Omental fat pad (tissue), 4 donors: Measurements from ENCODE around the gene SEMA3C. TPM values are rescaled to one million over a fixed set of nuclear protein-coding genes. Genes with fewer than 3 reads are reported as not detected.

Source experiments
- ATAC-seq: fragments of 150-250 bp; one replicate; pipeline ENCODE4 v1.9.1; 2016; ENCODE audit warnings: mild to moderate bottlenecking, moderate library complexity; ENCODE audit not compliant: low FRiP score
- DNase-seq: peaks from one replicate; pipeline ENCODE4 v3.0.0-alpha.2; 2019; ENCODE audit warnings: low spot score
- CTCF ChIP-seq, 3 donors: fragments of 450-650 bp; IDR thresholded peaks; one replicate each; pipeline ENCODE4 v1.5.1; 2016 to 2017; ENCODE audit warnings: antibody characterized with exemption in 3 of 3, mild to moderate bottlenecking in 3 of 3, moderate library complexity in 2 of 3
- total RNA-seq, 4 donors: library from RNA; depleted of rRNA; stranded (reverse); fragments of >200 nt; gene quantifications; one replicate each; pipeline ENCODE4 v1.1.0, GENCODE V29; 2016

Gene SEMA3C
- total RNA-seq, 4 donors from 2014 or later = 46.2 to 201 (median 126) TPM

GRCh38 chr7:80916770-80917741 lies 1.8 kb downstream of the SEMA3C start:
- ATAC-seq (peak; percentile 16), DNase-seq (no peak)
- no peak for TF ChIP-seq CTCF (IDR thresholded peaks at IDR 0.05)

- no peak for DNase-seq
- ATAC-seq = no peak
- TF ChIP-seq CTCF (IDR thresholded peaks at IDR 0.05) = no peak
These were observed 8.6 kb downstream of the SEMA3C start for GRCh38 chr7:80910228-80910627.

- TF ChIP-seq CTCF (IDR thresholded peaks at IDR 0.05) = no peak
- ATAC-seq (no peak), DNase-seq (no peak)
These were observed 10.5 kb downstream of the SEMA3C start for GRCh38 chr7:80908360-80908797.

DNA sequence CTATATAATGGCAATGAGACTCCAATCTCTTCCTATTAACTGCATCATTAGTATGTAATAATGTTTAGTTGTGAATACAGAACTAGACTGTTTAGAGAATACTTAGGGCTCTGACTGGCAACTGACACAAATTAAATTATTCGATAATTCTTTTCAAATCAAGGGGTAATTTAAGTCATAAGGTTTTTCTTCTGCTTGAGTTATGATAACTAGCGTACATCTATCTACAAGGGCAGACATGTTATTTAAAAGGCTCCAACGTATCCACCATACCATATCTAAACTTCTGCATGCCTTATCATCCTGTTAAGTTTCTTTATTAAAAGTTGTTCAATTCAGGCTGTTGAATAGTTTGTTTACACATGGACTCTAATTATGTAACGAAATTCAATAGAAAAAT lies 11.2 kb downstream of the SEMA3C start:
- no peak for ATAC-seq
- DNase-seq = no peak
- TF ChIP-seq CTCF (IDR thresholded peaks at IDR 0.05) = no peak

GRCh38 chr7:80907141-80907601 lies 11.7 kb downstream of the SEMA3C start:
- DNase-seq = no peak
- no peak for TF ChIP-seq CTCF (IDR thresholded peaks at IDR 0.05)
- no peak for ATAC-seq

DNA sequence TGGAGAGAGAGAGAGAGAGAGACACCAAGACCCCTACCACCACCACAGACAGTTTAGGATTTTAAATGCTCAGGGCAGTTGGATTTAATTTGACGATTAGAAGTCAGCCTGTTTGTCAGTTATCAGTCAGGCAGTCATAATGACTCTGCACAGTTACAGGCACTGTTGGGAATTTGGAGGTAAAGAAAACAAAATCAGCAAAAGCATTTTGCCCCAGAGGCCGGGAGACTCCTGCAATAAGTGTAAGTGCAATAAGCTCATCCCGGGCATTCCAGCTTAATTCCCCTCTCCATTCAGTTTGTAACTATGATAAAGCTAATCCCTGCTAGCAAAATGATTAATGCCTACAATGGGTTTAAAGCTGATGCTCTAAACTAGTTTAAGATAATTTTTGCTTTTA lies 13.5 kb downstream of the SEMA3C start:
- TF ChIP-seq CTCF (IDR thresholded peaks at IDR 0.05) = no peak
- DNase-seq = no peak
- ATAC-seq = no peak
